ENCODE results near the gene HSD17B4.

GRCh38 chr5:119570910-119571309 is 118.6 kb downstream of the HSD17B4 start:
- TF ChIP-seq POLR2AphosphoS5 (IDR thresholded peaks at IDR 0.05) (no peak), CTCF (IDR thresholded peaks at IDR 0.05) (no peak)
